Fibroblast of upper back skin (primary cell): Measurements from ENCODE around the gene MCM5.
"Not testable (repeated sequence)": the region's sequence is repeated elsewhere in the genome, so short reads cannot be mapped to it uniquely, and the experiment has no call there.

Source experiments
- DNase-seq: peaks from one replicate; pipeline ENCODE4 v3.0.0-alpha.2; 2013

Gene MCM5

GRCh38 chr22:35452810-35453743 is 53.1 kb downstream of the MCM5 start:
- no peak for DNase-seq

- DNase-seq = no peak
These were observed 54.6 kb downstream of the MCM5 start for GRCh38 chr22:35454416-35455054.

GRCh38 chr22:35455529-35455928 is 55.6 kb downstream of the MCM5 start:
- no peak for DNase-seq

- DNase-seq = no peak
These were observed 56.8 kb downstream of the MCM5 start for GRCh38 chr22:35456757-35457156.

- no peak for DNase-seq
These were observed 58.0 kb downstream of the MCM5 start for GRCh38 chr22:35457729-35458546.

- no peak for DNase-seq
These were observed 58.8 kb downstream of the MCM5 start for GRCh38 chr22:35458547-35459422.

GRCh38 chr22:35459423-35459894 is 59.5 kb downstream of the MCM5 start:
- DNase-seq = no peak

- DNase-seq = not testable (repeated sequence)
These were observed 60.0 kb downstream of the MCM5 start for GRCh38 chr22:35459976-35460375.

- DNase-seq = no peak
These were observed 60.7 kb downstream of the MCM5 start for GRCh38 chr22:35460688-35461087.

- no peak for DNase-seq
These were observed 62.7 kb downstream of the MCM5 start for GRCh38 chr22:35462498-35463230.

- DNase-seq = no peak
These were observed 63.4 kb downstream of the MCM5 start for GRCh38 chr22:35463231-35463933.

- no peak for DNase-seq
These were observed 64.5 kb downstream of the MCM5 start for GRCh38 chr22:35464399-35464798.

- no peak for DNase-seq
These were observed 65.3 kb downstream of the MCM5 start for GRCh38 chr22:35465109-35465701.

GRCh38 chr22:35467681-35468434 is 67.9 kb downstream of the MCM5 start:
- DNase-seq = no peak

GRCh38 chr22:35470903-35471321 is 71.0 kb downstream of the MCM5 start:
- peak; percentile 38 for DNase-seq

GRCh38 chr22:35471566-35471965 is 71.6 kb downstream of the MCM5 start:
- DNase-seq = peak; percentile 36

GRCh38 chr22:35472488-35472887 is 72.5 kb downstream of the MCM5 start:
- no peak for DNase-seq

GRCh38 chr22:35473971-35474370 is 74.0 kb downstream of the MCM5 start:
- DNase-seq = no peak
